Measurements from ENCODE around the gene IL13RA1. TPM values are rescaled to one million over a fixed set of nuclear protein-coding genes. Genes with fewer than 3 reads are reported as not detected.
"Not testable (repeated sequence)": the region's sequence is repeated elsewhere in the genome, so short reads cannot be mapped to it uniquely, and the experiment has no call there.

The IL13RA1 gene
- total RNA-seq, 2 experiments from 2014 or later: 0.42 to 0.47 TPM

GRCh38 chrX:118795528-118796280 is 68.3 kb downstream of the IL13RA1 start:
- peaks cover 7% of the 10 kb centered on the region for H3K27me3 Mint-ChIP-seq

DNA sequence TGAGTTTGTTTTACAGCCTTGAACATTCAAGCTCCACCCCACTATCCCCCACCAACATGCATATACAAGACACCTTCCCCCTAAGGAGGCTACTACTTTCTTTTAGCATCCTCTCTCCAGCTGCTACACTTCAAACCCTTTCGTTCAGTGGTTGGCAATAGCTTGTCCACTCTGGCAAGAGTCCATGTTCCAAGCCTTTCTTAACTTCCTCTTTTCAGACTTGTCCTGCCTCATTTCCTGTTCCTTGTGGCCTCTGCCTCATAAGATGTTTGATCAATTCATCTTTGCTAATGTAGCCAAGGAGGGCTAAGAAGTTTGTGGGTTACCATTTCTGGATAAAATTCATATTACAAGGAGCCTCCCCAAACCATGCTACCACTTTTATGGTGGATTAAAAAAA is 75.5 kb downstream of the IL13RA1 start:
- H3K27me3 Mint-ChIP-seq: peaks cover 13% of the 10 kb centered on the region
- H3K4me3 Mint-ChIP-seq: no peak overlapping the region
- H3K4me1 Mint-ChIP-seq: peaks cover 1% of the 10 kb centered on the region
- no peak overlapping the region for H3K27ac Mint-ChIP-seq
- H3K36me3 Mint-ChIP-seq: no peaks in the 10 kb centered on the region
- DNase-seq: no peak
- no peaks in the 10 kb centered on the region for H3K9me3 Mint-ChIP-seq

More at GRCh38 chrX:118795528-118796280, 68.3 kb downstream of the IL13RA1 start:
- H3K36me3 Mint-ChIP-seq: no peaks in the 10 kb centered on the region
- H3K4me1 Mint-ChIP-seq: no peaks in the 10 kb centered on the region
- H3K4me3 Mint-ChIP-seq: no peak overlapping the region
- no peak for DNase-seq
- no peak overlapping the region for H3K27ac Mint-ChIP-seq
- H3K9me3 Mint-ChIP-seq: no peaks in the 10 kb centered on the region

- H3K27me3 Mint-ChIP-seq: peaks cover 17% of the 10 kb centered on the region
- H3K4me1 Mint-ChIP-seq: peaks cover 1% of the 10 kb centered on the region
- no peaks in the 10 kb centered on the region for H3K9me3 Mint-ChIP-seq
- no peaks in the 10 kb centered on the region for H3K36me3 Mint-ChIP-seq
- H3K4me3 Mint-ChIP-seq: no peak overlapping the region
- peak; percentile 34 for DNase-seq
- no peak overlapping the region for H3K27ac Mint-ChIP-seq
These were observed 80.0 kb downstream of the IL13RA1 start for GRCh38 chrX:118807151-118808017.

GRCh38 chrX:118817257-118817656 is 89.9 kb downstream of the IL13RA1 start:
- H3K4me1 Mint-ChIP-seq, H3K4me3 Mint-ChIP-seq, H3K27ac Mint-ChIP-seq, DNase-seq, H3K27me3 Mint-ChIP-seq, H3K36me3 Mint-ChIP-seq, H3K9me3 Mint-ChIP-seq: not testable (repeated sequence)

DNA sequence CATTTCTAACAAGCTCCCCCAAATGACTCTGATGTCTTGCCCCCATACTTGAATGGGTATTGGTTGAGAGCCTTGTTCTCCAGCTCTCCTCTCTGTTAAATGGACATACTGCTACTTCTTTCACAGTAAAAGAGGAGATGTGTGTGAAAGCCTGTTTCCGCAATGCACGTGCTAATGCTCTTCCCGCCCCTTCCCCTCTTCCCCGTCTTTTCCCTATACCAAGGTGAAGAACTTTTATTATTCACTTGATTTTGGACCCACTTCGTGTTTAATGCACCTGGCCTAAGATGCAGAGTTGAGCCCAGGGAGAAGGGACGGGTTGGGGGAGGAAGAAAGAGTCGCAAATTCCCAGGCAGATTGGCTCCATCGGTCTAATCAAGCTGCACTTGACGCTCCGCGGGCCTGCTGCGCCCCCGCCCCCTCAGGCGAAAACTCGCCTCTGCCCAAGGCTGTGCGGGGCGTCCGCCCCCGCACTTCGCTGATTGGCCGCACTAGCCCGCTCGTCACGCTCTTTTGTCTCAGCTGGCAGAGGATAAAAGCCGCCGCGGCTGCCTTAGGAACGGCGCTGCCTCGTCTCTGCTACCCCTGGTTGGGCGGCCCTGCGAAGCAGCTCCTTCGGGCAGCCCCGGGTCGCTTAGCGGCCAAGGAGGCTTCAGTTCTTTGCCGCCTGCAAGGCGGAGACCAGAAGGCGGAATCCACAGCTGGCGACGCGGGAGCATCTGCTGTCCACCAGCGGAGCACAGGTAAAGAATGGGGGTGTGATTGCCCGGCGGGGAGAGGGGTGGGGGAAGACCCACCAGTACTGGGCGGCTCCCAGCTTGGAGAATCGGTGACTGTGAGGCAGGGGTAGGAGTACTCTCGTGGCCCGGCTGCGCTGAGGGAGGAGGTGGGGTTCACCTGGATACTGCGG is 96.1 kb downstream of the IL13RA1 start, which contains the start of gene ZCCHC12:
Gene ZCCHC12, plus strand, starts transcription at position 562 of the 910 bp plus-strand sequence. CDS start 1,421 bp downstream, outside the sequence.
- H3K4me3 Mint-ChIP-seq: peak within 1 kb of the TSS; percentile 72
- DNase-seq: peak; percentile 54
- H3K9me3 Mint-ChIP-seq: no peaks in the 10 kb centered on the region
- peaks cover 27% of the 10 kb centered on the region for H3K4me1 Mint-ChIP-seq
- H3K36me3 Mint-ChIP-seq: no peaks in the 10 kb centered on the region
- H3K27ac Mint-ChIP-seq: no peak within 1 kb of the TSS
- H3K27me3 Mint-ChIP-seq: peaks cover 45% of the 10 kb centered on the region

GRCh38 chrX:118824173-118824730 is 96.8 kb downstream of the IL13RA1 start:
- no peak overlapping the region for H3K27ac Mint-ChIP-seq
- peaks cover 27% of the 10 kb centered on the region for H3K4me1 Mint-ChIP-seq
- peaks cover 50% of the 10 kb centered on the region for H3K27me3 Mint-ChIP-seq
- H3K36me3 Mint-ChIP-seq: no peaks in the 10 kb centered on the region
- H3K9me3 Mint-ChIP-seq: no peaks in the 10 kb centered on the region
- DNase-seq: no peak
- peak overlapping the region; percentile 72 for H3K4me3 Mint-ChIP-seq

GRCh38 chrX:118825227-118825626 is 97.8 kb downstream of the IL13RA1 start:
- DNase-seq: no peak
- Mint-ChIP-seq H3K27me3 (peaks cover 55% of the 10 kb centered on the region), H3K9me3 (no peaks in the 10 kb centered on the region)

DNA sequence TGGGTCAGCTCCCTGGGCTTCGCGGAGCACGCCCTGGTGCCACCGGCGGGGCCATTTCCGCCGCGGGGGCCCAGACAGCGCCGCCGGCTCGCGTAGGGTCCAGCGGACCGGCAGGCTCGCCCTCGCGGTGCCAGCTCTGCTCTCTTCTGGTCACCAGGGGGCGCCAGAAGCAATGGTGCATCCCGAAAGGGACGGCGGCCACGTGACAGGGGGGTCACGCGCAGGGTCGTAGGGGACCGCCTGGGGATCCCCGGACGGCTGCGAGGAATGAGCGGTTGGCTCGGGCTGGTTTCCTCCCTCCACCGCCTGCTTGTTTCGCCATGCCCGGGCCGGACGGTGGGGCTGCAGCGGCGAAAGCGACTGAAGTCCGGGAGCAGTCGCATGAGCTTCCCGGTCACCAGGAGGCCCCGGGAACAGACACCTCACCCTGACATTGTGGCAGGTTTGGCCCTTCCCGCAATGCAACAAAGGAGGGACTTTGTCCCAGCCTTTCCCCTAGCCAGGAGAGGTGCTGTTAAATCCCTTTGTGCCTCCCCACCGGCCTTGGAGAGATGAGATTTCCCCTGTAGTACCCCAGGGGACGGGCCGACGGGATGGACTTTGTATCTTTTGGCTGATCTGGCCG is 112.0 kb downstream of the IL13RA1 start:
- no peaks in the 10 kb centered on the region for H3K9me3 Mint-ChIP-seq
- H3K27me3 Mint-ChIP-seq: peaks cover 21% of the 10 kb centered on the region
- peak overlapping the region; percentile 50 for H3K4me3 Mint-ChIP-seq
- H3K4me1 Mint-ChIP-seq: no peaks in the 10 kb centered on the region
- no peak overlapping the region for H3K27ac Mint-ChIP-seq
- DNase-seq: peak; percentile 74
- no peaks in the 10 kb centered on the region for H3K36me3 Mint-ChIP-seq

More at GRCh38 chrX:118825227-118825626, 97.8 kb downstream of the IL13RA1 start:
- no peak overlapping the region for H3K4me3 Mint-ChIP-seq
- peaks cover 27% of the 10 kb centered on the region for H3K4me1 Mint-ChIP-seq
- H3K27ac Mint-ChIP-seq: no peak overlapping the region
- no peaks in the 10 kb centered on the region for H3K36me3 Mint-ChIP-seq

Other genes with a start within 250 kb of the IL13RA1 start
- gene DOCK11, start 231.8 kb upstream of the IL13RA1 start, total RNA-seq: 10 to 100 TPM; 44.7 to 47.3 TPM
- under 1 TPM in 1 of 2 experiments, not detected in 1; 0.16 TPM for gene ZCCHC12, start 96.2 kb downstream of the IL13RA1 start, total RNA-seq
- gene LONRF3, start 247.0 kb downstream of the IL13RA1 start, total RNA-seq: 1 to 10 TPM; 4.6 to 5.1 TPM